WTC11 (cell line): ENCODE results near the gene LY6G5B. TPM values are rescaled to one million over a fixed set of nuclear protein-coding genes. Genes with fewer than 3 reads are reported as not detected.

Source experiments
- ATAC-seq: fragments of 200-7000 bp; cut with Tn5 transposase; 2 replicates; pipeline ENCODE4 v1.10.0; 2021; ENCODE audit warnings: mild to moderate bottlenecking, moderate library complexity
- CTCF ChIA-PET: fragments of 300-600 bp; sonication (Branson Sonifier 250); formaldehyde crosslinking; loops from one replicate; lab custom pipeline; 2021; ENCODE audit warnings: antibody characterized with exemption; lab: Charles Lee
- POLR2A ChIA-PET: fragments of 350-600 bp; sonication (Branson Sonifier 250); formaldehyde crosslinking; loops from one replicate; lab custom pipeline; 2021; ENCODE audit warnings: antibody characterized with exemption; lab: Charles Lee
- DNase-seq: peaks from one replicate; pipeline ENCODE4 v3.0.0; 2021; ENCODE audit warnings: low spot score
- H3K27ac Mint-ChIP-seq: 2 replicates; pipeline ENCODE4 v1.8.0; 2021; ENCODE audit warnings: mixed read lengths
- H3K27me3 Mint-ChIP-seq: 2 replicates; pipeline ENCODE4 v1.8.0; 2021; ENCODE audit warnings: low read depth, mild to moderate bottlenecking, moderate library complexity, mixed read lengths
- H3K36me3 Mint-ChIP-seq: 2 replicates; pipeline ENCODE4 v1.8.0; 2021; ENCODE audit warnings: mixed read lengths
- H3K4me1 Mint-ChIP-seq: 2 replicates; pipeline ENCODE4 v1.8.0; 2022; ENCODE audit warnings: mixed read lengths
- H3K4me3 Mint-ChIP-seq: 2 replicates; pipeline ENCODE4 v1.8.0; 2021; ENCODE audit warnings: mild to moderate bottlenecking, moderate library complexity, mixed read lengths
- H3K9me3 Mint-ChIP-seq: 2 replicates; pipeline ENCODE4 v1.8.0; 2021; ENCODE audit warnings: mixed read lengths
- ARID4B ChIP-seq: sonication (generic); formaldehyde crosslinking; IDR thresholded peaks from 2 replicates; pipeline ENCODE4 v1.8.0; 2023; ENCODE audit warnings: missing genetic modification reagents, mild to moderate bottlenecking, borderline replicate concordance
- CDX4 ChIP-seq: fragments of 250-450 bp; sonication (Bioruptor Pico); IDR thresholded peaks from 2 replicates; pipeline ENCODE4 v1.9.0; 2021; ENCODE audit warnings: moderate library complexity, mild to moderate bottlenecking, inconsistent platforms, borderline replicate concordance
- E2F5 ChIP-seq: sonication (generic); formaldehyde crosslinking; IDR thresholded peaks from 2 replicates; pipeline ENCODE4 v1.8.1; 2022; ENCODE audit warnings: mild to moderate bottlenecking, moderate library complexity, missing genetic modification reagents
- ELF4 ChIP-seq: sonication (generic); formaldehyde crosslinking; IDR thresholded peaks from 2 replicates; pipeline ENCODE4 v1.8.1; 2022; ENCODE audit warnings: low read depth, mild to moderate bottlenecking, moderate library complexity, missing genetic modification reagents
- FOXP1 ChIP-seq: sonication (generic); formaldehyde crosslinking; IDR thresholded peaks from 2 replicates; pipeline ENCODE4 v1.8.0; 2022; ENCODE audit warnings: missing genetic modification reagents, mild to moderate bottlenecking, moderate library complexity, borderline replicate concordance
- IRF1 ChIP-seq: sonication (generic); formaldehyde crosslinking; IDR thresholded peaks from 2 replicates; pipeline ENCODE4 v1.8.0; 2023; ENCODE audit warnings: missing genetic modification reagents
- IRF2 ChIP-seq: sonication (generic); formaldehyde crosslinking; IDR thresholded peaks from 2 replicates; pipeline ENCODE4 v1.8.0; 2022; ENCODE audit warnings: low read depth, missing genetic modification reagents, borderline replicate concordance
- KAT7 ChIP-seq: sonication (generic); formaldehyde crosslinking; IDR thresholded peaks from 2 replicates; pipeline ENCODE4 v1.8.1; 2023; ENCODE audit warnings: missing genetic modification reagents, mild to moderate bottlenecking, borderline replicate concordance
- MXD4 ChIP-seq: fragments of 250-450 bp; sonication (Bioruptor Pico); IDR thresholded peaks from 2 replicates; pipeline ENCODE4 v1.8.0; 2021; ENCODE audit warnings: mild to moderate bottlenecking, moderate library complexity, borderline replicate concordance
- NFE2L1 ChIP-seq: sonication (generic); formaldehyde crosslinking; IDR thresholded peaks from 2 replicates; pipeline ENCODE4 v1.8.1; 2023; ENCODE audit warnings: missing genetic modification reagents
- NR3C1 ChIP-seq: sonication (generic); formaldehyde crosslinking; conservative IDR thresholded peaks from 2 replicates; pipeline ENCODE4 v1.8.1; 2023; ENCODE audit warnings: low read depth, mild to moderate bottlenecking, missing genetic modification reagents
- PREB ChIP-seq: sonication (generic); formaldehyde crosslinking; IDR thresholded peaks from 2 replicates; pipeline ENCODE4 v1.8.1; 2022; ENCODE audit warnings: mild to moderate bottlenecking, missing genetic modification reagents, moderate library complexity, borderline replicate concordance
- USF1 ChIP-seq: sonication (generic); formaldehyde crosslinking; IDR thresholded peaks from 2 replicates; pipeline ENCODE4 v1.8.0; 2022; ENCODE audit warnings: mild to moderate bottlenecking, missing genetic modification reagents
- ZBTB43 ChIP-seq: sonication (generic); formaldehyde crosslinking; IDR thresholded peaks from 2 replicates; pipeline ENCODE4 v1.8.1; 2023; ENCODE audit warnings: mild to moderate bottlenecking, missing genetic modification reagents
- ZNF138 ChIP-seq: sonication (generic); formaldehyde crosslinking; conservative IDR thresholded peaks from 2 replicates; pipeline ENCODE4 v1.8.1; 2022; ENCODE audit warnings: mild to moderate bottlenecking, moderate library complexity, missing genetic modification reagents
- ZNF532 ChIP-seq: fragments of 250-450 bp; sonication (Bioruptor Pico); IDR thresholded peaks from 2 replicates; pipeline ENCODE4 v1.9.0; 2021; ENCODE audit warnings: mild to moderate bottlenecking, borderline replicate concordance
- total RNA-seq: library from RNA; stranded (reverse); gene quantifications from 3 replicates; pipeline ENCODE4 v1.2.3, GENCODE V29; 2021

The LY6G5B gene
- total RNA-seq, 1 experiment from 2014 or later, result 15.7 TPM

GRCh38 chr6:31643818-31644454, 25.8 kb upstream of the LY6G5B start:
- CTCF ChIA-PET, result interaction anchor here (1.8 kb wide), 1 partner anchor 8 kb away, joined by 4 read pairs; the partner anchor contains the start of gene BAG6
- POLR2A ChIA-PET, result interaction anchor here (0.6 to 1.4 kb wide), 4 partner anchors 9 to 150 kb away, joined by 3 to 4 read pairs (median 3); partner anchors contain the start of genes BAG6, C6orf47 and GPANK1
- Mint-ChIP-seq H3K4me1 (no peaks in the 10 kb centered on the region), H3K9me3 (no peaks in the 10 kb centered on the region), H3K27me3 (no peaks in the 10 kb centered on the region), H3K27ac (no peak overlapping the region), H3K4me3 (no peak overlapping the region), H3K36me3 (peaks cover 76% of the 10 kb centered on the region)
- TF ChIP-seq PREB (CRISPR knock-in tag) (no peak), ZNF138 (CRISPR knock-in tag) (no peak), ZNF532 (CRISPR knock-in tag) (no peak), ARID4B (CRISPR knock-in tag) (no peak), KAT7 (CRISPR knock-in tag) (no peak), E2F5 (CRISPR knock-in tag) (no peak), ELF4 (CRISPR knock-in tag) (no peak), FOXP1 (CRISPR knock-in tag) (no peak), USF1 (CRISPR knock-in tag) (no peak)
- ATAC-seq (no peak), DNase-seq (no peak)

- no peak overlapping the region for H3K4me3 Mint-ChIP-seq
- no peaks in the 10 kb centered on the region for H3K27me3 Mint-ChIP-seq
- DNase-seq, result no peak
- ChIA-PET CTCF (no interaction called here), POLR2A (no interaction called here)
- H3K36me3 Mint-ChIP-seq, result peaks cover 81% of the 10 kb centered on the region
- H3K27ac Mint-ChIP-seq, result no peak overlapping the region
- H3K9me3 Mint-ChIP-seq, result no peaks in the 10 kb centered on the region
- H3K4me1 Mint-ChIP-seq, result peaks cover 3% of the 10 kb centered on the region; the same call in 1 of the 2 replicates
- no peak for ATAC-seq
- TF ChIP-seq MXD4 (no peak), USF1 (CRISPR knock-in tag) (no peak), ZBTB43 (no peak), NFE2L1 (CRISPR knock-in tag) (no peak), CDX4 (no peak), IRF1 (no peak), IRF2 (no peak), NR3C1 (CRISPR knock-in tag) (no peak)
Measured at GRCh38 chr6:31645325-31645724, 24.5 kb upstream of the LY6G5B start.
